K562 (cell line): ENCODE results near the gene XRCC5. TPM values are rescaled to one million over a fixed set of nuclear protein-coding genes. Genes with fewer than 3 reads are reported as not detected.

ENCODE experiments used
- BDP1 ChIP-seq: IDR thresholded peaks from 3 replicates; pipeline ENCODE4 v1.6.1; 2011; ENCODE audit not compliant: insufficient read length, insufficient read depth
- CAMTA2 ChIP-seq: fragments of 250-450 bp; sonication (Bioruptor Pico); conservative IDR thresholded peaks from 2 replicates; pipeline ENCODE4 v1.5.1; 2022
- EP300 ChIP-seq: IDR thresholded peaks from 2 replicates; pipeline ENCODE4 v1.6.1; 2012; ENCODE audit warnings: low read length, improper control_type of control experiment
- SOX6 ChIP-seq: fragments of 450-650 bp; IDR thresholded peaks from 2 replicates; pipeline ENCODE4 v1.6.1; 2014; ENCODE audit warnings: mild to moderate bottlenecking
- TCF3 ChIP-seq: sonication (generic); formaldehyde crosslinking; IDR thresholded peaks from 2 replicates; pipeline ENCODE4 v1.4.0; 2020; ENCODE audit warnings: mild to moderate bottlenecking, missing genetic modification reagents
- ZBTB8A ChIP-seq: fragments of 450-650 bp; IDR thresholded peaks from 2 replicates; pipeline ENCODE4 v1.6.1; 2018; ENCODE audit warnings: mild to moderate bottlenecking, moderate library complexity; ENCODE audit not compliant: partially characterized antibody
- ZNF140 ChIP-seq: fragments of 250-450 bp; sonication (Bioruptor Pico); IDR thresholded peaks from 2 replicates; pipeline ENCODE4 v1.8.0; 2021; ENCODE audit warnings: moderate library complexity, mild to moderate bottlenecking, inconsistent platforms
- polyA plus RNA-seq, 8 experiments: library from polyadenylated mRNA; depleted of rRNA in 4 of 8; stranded (reverse) in 5 of 8; unstranded in 3 of 8; fragments of >200 nt; fragmentation: Nextera tagmentation in 2 of 8; fragmentation: Illumina TruSeq in 1 of 8; extraction: Ambion mirVana in 2 of 8; extraction: Trizol in 1 of 8; gene quantifications; 2 replicates each; pipeline versions ENCODE4 v1.2.1 to v1.2.3, GENCODE V29; 2011 to 2014; ENCODE audit warnings: inconsistent platforms in 1 of 8, missing spikeins in 1 of 8
- total RNA-seq, 7 experiments: library from RNA; depleted of rRNA in 6 of 7; stranded (reverse); fragments of >200 nt in 6 of 7; fragmentation: Illumina TruSeq in 2 of 7; extraction: Trizol in 2 of 7; gene quantifications; 2 replicates each; pipeline versions ENCODE4 v1.2.1 to v1.2.3, GENCODE V29; 2011 to 2021; ENCODE audit warnings: low replicate concordance in 1 of 7
- TF ChIP-seq, protein P1 (sequence below): sonication (generic); formaldehyde crosslinking; IDR thresholded peaks from 2 replicates; pipeline ENCODE4 v1.8.0; 2023; ENCODE audit warnings: missing genetic modification reagents, mild to moderate bottlenecking, borderline replicate concordance
- TF ChIP-seq, protein P2 (sequence below): fragments of 450-650 bp; formaldehyde crosslinking; IDR thresholded peaks from 2 replicates; pipeline ENCODE4 v1.4.0; 2022; ENCODE audit warnings: mild to moderate bottlenecking, moderate library complexity
- TF ChIP-seq, protein P3 (sequence below): sonication (generic); formaldehyde crosslinking; IDR thresholded peaks from 2 replicates; pipeline ENCODE4 v1.8.1; 2023; ENCODE audit warnings: mild to moderate bottlenecking, missing genetic modification reagents
- TF ChIP-seq, protein P4 (sequence below): sonication (generic); formaldehyde crosslinking; IDR thresholded peaks from 2 replicates; pipeline ENCODE4 v1.8.0; 2022; ENCODE audit warnings: mild to moderate bottlenecking, missing genetic modification reagents, borderline replicate concordance
- TF ChIP-seq, protein P5 (sequence below): fragments of 250-450 bp; sonication (Bioruptor Pico); IDR thresholded peaks from 2 replicates; pipeline ENCODE4 v1.4.0; 2020; ENCODE audit warnings: mild to moderate bottlenecking, moderate library complexity, borderline replicate concordance

The XRCC5 gene
- total and polyA plus RNA-seq, 9 of the 15 experiments (the other 6 are each of a cell fraction or from before 2014, with no cell fraction given) = 168 to 551 (median 297) TPM

DNA sequence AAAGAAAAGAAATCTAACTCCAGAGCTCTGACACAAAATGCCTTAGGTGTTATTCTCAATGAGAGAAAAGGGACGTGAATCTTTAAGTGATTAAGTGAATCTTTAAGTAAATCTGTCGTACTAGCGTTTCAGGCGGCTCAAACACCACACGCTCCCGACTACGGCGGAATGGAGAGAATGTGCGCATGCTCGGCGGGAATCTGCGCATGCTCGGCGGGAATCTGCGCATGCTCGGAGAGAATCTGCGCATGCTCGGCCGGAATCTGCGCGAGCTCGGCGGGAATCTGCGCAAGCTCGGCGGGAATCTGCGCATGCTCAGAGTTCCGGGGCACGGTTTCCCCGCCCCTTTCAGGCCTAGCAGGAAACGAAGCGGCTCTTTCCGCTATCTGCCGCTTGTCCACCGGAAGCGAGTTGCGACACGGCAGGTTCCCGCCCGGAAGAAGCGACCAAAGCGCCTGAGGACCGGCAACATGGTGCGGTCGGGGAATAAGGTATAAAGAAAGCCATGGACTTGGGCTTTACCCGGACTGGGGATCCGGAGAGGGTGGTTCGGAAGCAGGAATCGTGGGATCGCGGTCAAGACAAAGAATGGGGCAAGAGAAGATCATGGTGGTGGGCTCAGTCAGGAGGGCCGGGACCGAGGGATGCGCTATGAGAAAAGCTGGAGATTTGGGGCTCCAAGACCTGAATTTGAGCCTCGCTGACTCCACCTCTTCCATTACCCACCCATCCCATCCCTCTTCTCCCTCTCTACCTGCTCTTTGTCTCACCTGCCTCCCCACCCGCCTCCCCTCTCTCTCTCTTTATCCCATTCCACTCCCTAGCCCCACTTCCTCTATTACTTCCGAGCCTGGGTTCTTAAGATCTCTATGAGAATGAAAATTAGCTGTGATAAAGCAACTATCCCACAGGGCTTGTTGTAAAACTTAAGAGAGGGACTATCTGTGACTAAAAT, at the start of gene XRCC5 (continued):
- TF ChIP-seq, protein P1, sequence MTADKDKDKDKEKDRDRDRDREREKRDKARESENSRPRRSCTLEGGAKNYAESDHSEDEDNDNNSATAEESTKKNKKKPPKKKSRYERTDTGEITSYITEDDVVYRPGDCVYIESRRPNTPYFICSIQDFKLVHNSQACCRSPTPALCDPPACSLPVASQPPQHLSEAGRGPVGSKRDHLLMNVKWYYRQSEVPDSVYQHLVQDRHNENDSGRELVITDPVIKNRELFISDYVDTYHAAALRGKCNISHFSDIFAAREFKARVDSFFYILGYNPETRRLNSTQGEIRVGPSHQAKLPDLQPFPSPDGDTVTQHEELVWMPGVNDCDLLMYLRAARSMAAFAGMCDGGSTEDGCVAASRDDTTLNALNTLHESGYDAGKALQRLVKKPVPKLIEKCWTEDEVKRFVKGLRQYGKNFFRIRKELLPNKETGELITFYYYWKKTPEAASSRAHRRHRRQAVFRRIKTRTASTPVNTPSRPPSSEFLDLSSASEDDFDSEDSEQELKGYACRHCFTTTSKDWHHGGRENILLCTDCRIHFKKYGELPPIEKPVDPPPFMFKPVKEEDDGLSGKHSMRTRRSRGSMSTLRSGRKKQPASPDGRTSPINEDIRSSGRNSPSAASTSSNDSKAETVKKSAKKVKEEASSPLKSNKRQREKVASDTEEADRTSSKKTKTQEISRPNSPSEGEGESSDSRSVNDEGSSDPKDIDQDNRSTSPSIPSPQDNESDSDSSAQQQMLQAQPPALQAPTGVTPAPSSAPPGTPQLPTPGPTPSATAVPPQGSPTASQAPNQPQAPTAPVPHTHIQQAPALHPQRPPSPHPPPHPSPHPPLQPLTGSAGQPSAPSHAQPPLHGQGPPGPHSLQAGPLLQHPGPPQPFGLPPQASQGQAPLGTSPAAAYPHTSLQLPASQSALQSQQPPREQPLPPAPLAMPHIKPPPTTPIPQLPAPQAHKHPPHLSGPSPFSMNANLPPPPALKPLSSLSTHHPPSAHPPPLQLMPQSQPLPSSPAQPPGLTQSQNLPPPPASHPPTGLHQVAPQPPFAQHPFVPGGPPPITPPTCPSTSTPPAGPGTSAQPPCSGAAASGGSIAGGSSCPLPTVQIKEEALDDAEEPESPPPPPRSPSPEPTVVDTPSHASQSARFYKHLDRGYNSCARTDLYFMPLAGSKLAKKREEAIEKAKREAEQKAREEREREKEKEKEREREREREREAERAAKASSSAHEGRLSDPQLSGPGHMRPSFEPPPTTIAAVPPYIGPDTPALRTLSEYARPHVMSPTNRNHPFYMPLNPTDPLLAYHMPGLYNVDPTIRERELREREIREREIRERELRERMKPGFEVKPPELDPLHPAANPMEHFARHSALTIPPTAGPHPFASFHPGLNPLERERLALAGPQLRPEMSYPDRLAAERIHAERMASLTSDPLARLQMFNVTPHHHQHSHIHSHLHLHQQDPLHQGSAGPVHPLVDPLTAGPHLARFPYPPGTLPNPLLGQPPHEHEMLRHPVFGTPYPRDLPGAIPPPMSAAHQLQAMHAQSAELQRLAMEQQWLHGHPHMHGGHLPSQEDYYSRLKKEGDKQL (CRISPR knock-in tag) = no peak
- no peak for TF ChIP-seq BDP1
- TF ChIP-seq, protein P2, sequence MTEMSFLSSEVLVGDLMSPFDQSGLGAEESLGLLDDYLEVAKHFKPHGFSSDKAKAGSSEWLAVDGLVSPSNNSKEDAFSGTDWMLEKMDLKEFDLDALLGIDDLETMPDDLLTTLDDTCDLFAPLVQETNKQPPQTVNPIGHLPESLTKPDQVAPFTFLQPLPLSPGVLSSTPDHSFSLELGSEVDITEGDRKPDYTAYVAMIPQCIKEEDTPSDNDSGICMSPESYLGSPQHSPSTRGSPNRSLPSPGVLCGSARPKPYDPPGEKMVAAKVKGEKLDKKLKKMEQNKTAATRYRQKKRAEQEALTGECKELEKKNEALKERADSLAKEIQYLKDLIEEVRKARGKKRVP (CRISPR knock-in tag) = no peak
- TF ChIP-seq EP300 = no peak
- TF ChIP-seq, protein P3, sequence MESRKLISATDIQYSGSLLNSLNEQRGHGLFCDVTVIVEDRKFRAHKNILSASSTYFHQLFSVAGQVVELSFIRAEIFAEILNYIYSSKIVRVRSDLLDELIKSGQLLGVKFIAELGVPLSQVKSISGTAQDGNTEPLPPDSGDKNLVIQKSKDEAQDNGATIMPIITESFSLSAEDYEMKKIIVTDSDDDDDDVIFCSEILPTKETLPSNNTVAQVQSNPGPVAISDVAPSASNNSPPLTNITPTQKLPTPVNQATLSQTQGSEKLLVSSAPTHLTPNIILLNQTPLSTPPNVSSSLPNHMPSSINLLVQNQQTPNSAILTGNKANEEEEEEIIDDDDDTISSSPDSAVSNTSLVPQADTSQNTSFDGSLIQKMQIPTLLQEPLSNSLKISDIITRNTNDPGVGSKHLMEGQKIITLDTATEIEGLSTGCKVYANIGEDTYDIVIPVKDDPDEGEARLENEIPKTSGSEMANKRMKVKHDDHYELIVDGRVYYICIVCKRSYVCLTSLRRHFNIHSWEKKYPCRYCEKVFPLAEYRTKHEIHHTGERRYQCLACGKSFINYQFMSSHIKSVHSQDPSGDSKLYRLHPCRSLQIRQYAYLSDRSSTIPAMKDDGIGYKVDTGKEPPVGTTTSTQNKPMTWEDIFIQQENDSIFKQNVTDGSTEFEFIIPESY (CRISPR knock-in tag) = no peak
- TF ChIP-seq TCF3 (CRISPR knock-in tag) = no peak
- no peak for TF ChIP-seq ZBTB8A
- TF ChIP-seq, protein P4, sequence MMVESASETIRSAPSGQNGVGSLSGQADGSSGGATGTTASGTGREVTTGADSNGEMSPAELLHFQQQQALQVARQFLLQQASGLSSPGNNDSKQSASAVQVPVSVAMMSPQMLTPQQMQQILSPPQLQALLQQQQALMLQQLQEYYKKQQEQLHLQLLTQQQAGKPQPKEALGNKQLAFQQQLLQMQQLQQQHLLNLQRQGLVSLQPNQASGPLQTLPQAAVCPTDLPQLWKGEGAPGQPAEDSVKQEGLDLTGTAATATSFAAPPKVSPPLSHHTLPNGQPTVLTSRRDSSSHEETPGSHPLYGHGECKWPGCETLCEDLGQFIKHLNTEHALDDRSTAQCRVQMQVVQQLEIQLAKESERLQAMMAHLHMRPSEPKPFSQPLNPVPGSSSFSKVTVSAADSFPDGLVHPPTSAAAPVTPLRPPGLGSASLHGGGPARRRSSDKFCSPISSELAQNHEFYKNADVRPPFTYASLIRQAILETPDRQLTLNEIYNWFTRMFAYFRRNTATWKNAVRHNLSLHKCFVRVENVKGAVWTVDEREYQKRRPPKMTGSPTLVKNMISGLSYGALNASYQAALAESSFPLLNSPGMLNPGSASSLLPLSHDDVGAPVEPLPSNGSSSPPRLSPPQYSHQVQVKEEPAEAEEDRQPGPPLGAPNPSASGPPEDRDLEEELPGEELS = peak; percentile 23; the same call in 1 of the 2 replicates
- TF ChIP-seq, protein P5, sequence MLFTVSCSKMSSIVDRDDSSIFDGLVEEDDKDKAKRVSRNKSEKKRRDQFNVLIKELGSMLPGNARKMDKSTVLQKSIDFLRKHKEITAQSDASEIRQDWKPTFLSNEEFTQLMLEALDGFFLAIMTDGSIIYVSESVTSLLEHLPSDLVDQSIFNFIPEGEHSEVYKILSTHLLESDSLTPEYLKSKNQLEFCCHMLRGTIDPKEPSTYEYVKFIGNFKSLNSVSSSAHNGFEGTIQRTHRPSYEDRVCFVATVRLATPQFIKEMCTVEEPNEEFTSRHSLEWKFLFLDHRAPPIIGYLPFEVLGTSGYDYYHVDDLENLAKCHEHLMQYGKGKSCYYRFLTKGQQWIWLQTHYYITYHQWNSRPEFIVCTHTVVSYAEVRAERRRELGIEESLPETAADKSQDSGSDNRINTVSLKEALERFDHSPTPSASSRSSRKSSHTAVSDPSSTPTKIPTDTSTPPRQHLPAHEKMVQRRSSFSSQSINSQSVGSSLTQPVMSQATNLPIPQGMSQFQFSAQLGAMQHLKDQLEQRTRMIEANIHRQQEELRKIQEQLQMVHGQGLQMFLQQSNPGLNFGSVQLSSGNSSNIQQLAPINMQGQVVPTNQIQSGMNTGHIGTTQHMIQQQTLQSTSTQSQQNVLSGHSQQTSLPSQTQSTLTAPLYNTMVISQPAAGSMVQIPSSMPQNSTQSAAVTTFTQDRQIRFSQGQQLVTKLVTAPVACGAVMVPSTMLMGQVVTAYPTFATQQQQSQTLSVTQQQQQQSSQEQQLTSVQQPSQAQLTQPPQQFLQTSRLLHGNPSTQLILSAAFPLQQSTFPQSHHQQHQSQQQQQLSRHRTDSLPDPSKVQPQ (CRISPR knock-in tag) = no peak
- TF ChIP-seq CAMTA2 (CRISPR knock-in tag) = no peak
- TF ChIP-seq SOX6 = no peak
- TF ChIP-seq ZNF140 (CRISPR knock-in tag) = no peak
